Kidney capillary endothelial cell (primary cell): ENCODE results near the gene AMDHD1.
"Not testable (repeated sequence)": the region's sequence is repeated elsewhere in the genome, so short reads cannot be mapped to it uniquely, and the experiment has no call there.

Source experiments
- DNase-seq: peaks from one replicate; pipeline ENCODE4 v3.0.0-alpha.2; 2018; ENCODE audit warnings: low spot score

The AMDHD1 gene

DNA sequence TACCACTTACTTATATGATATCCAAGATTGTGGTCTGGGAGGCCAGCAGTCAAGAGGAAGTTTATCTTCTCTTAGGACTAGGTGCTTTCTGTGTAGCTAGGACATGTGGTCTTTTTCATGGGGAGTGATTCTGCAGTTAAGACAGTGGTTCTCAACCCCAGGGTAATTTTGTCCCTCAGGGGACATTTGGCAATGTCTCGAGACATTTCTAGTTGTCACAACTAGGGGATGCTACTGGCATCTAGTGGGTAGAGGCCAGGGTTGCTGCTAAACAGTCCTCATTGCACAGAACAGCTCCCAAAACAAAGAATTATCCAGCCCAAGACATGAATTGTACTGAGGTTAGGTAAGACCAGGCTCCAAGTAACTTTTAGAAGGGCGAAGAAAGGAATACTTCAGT, 20.0 kb downstream of the AMDHD1 start:
- DNase-seq, result no peak

DNA sequence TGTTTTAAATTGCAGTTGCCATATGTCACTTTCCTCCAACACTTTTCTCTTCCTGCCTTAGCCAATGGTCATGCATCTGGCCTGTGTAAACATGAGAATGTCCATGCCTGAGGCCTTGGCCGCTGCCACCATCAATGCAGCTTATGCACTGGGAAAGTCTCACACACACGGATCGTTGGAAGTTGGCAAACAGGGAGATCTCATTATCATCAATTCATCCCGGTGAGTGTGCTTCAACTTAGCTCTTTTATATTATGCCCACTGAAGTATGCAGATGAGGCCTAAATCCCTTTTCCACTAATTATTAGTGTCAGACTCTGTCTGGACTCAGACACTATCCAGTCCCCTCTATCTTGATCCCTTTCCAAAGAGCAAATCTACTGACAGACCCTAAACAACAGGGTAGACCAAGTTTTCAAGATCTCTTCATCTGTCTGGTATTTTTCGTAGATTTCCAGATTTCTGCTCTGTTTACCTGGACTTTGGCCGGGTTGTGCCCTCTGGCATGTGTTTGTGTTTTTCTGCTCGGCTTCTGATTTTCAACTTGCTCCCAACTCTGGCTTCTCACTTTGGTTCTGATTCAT, 23.2 kb downstream of the AMDHD1 start:
- DNase-seq, result no peak

DNA sequence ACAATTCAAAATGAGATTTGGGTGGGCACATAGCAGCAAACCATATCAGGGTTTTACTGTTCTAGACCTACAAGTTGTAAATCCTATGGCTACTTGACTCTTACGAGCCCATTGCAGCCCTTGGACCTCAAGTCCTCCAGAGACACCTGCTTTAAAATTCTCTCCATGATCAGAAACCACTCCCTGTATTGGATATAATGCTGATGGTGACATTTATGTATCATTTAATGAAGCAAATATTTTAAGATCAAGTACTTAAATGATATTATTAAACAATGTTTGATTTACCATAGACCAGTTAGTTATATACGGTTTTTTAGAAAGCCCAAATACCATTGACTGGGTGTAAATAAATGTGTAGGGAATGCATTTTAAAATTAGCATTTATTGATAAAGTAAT, 24.2 kb downstream of the AMDHD1 start:
- DNase-seq, result no peak

DNA sequence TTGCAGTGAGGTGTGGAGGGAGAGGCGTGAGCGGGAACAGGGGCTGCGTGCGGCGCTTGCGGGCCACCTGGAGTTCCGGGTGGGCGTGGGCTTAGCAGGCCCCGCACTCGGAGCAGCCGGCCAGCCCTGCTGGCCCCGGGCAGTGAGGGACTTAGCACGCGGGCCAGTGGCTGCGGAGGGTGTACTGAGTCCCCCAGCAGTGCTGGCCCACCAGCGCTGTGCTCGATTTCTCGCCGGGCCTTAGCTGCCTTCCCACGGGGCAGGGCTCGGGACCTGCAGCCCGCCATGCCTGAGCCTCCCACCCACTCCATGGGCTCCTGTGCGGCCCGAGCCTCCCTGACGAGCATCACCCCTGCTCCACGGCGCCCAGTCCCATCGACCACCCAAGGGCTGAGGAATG, 26.0 kb downstream of the AMDHD1 start:
- DNase-seq, result not testable (repeated sequence)

DNA sequence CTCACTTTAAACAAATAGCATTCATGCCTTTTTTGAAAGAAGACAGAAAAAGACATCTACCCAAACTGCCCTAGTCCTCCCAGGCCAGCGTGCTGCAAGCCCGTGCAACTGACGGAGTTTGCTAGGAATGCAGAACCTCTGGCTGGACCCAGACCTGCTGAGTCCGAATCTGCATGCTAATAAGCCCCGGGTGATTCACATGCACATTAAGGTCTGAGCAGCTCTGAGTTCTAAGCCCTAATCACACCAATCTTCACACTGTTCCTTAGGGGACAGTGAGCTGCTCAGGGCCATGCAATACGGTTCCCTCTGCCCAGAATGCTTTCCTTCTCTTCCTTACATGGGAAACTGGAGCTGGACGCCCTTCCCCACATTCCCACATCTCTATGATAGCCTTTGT, 27.8 kb downstream of the AMDHD1 start:
- no peak for DNase-seq

DNA sequence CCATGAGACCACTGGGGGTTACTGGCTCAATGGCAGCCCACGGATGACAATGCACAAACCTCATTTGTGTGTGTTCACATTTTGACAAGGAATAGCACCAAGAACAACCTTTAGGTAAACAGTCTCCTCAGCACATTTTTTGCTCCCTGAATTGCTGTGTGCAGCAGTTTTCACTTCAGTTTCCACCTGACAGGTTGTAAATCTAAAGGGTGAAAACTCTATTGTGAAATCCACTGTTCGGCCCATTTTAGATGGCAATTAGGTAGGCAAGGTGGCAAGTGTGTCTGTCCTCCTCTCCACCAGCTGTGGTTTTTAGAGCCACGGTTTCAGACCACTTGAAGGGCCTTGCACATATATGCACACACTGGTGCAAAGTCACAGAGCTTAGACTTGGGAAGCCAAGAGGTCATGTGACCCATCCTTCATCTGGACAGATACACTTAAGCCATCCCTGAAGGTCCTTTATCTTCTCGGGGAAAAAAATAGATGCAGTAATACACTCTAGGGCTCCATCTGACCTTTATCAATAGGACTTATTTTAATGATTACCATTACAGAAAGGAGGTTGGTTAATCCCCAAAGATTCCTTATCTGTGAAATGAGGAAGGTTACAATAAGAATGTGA, 29.8 kb downstream of the AMDHD1 start:
- no peak for DNase-seq

DNA sequence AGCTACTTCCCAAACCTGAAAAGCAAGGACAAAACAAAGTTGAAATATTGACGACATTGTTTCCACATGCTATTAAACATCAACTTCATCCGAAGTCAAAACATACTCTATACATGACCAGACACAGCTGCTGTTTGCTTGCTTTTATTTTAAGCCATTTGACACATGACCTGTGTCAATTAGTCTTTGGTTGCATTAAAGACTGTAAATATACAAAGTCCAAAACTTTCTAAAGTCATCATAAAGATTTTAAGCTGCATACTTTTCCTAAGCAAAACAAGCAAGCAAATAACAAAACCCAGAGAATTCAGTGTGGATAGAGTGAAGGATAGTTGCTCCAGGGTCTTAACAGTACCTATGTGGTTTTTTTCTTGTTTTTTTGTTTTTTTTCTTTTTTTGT, 31.2 kb downstream of the AMDHD1 start:
- DNase-seq, result no peak

DNA sequence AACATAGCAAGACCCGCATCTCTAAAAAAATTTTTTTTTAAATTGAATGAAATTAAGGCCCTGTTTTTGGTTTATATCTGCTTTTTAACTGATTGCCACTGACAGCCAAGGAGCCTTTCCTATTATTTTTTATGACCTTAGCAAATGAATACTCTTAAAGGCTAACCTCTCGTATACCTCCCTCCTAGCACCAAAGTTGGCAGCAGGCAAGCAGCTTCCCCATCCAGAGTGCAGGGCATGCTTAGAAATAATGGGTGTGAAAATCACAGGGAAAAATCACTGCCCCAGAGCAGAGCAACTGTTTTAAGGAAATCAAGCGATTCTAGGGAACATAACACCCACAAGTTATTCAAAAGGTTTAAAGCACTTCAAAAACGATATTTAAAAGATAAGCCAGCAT, 32.4 kb downstream of the AMDHD1 start:
- DNase-seq, result no peak

DNA sequence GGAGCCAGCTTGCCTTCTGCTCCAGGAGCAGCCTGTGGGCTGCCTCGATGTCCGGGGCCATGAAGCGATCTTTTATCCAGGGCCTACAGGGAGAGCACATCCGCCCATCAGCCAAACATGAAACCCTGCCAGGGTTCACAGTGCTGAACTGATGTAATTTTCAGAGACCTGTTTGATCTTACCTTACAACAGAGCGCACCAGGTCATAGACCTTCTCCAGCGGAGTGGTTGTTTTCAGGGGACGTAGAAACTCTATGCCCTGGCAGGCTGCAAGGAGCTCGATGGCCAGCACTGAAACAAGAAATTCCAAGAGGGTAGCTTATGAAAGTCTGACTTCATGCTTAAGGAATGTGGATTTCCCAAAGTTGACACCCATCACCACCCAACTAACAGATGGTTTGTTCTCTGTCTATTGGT, 33.3 kb downstream of the AMDHD1 start:
- no peak for DNase-seq

DNA sequence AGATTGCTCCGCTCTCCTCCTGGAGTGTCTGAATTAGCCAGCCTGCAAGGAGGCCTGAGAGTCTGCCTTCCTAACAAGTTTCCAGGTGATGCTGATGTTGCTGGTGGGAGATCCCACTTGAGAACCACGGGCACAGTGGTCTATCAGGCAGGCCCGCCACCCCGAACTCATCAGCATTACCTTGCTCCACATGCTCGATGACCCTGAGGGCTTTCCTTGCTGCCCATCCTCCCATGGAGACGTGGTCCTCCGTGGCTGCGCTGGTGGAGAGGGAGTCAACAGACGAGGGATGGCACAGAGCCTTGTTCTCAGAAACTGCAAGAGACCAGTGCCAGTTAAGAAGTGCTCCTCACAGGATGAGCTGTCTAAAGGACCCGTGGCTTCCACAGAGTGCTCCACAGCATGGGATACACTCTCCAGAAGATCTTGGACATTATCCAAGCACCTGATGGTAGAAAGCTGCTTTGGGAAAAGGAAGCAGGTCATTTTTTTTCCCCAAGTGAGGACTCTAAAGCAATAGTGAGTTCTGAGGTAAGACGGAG, 34.7 kb downstream of the AMDHD1 start:
- DNase-seq, result no peak

DNA sequence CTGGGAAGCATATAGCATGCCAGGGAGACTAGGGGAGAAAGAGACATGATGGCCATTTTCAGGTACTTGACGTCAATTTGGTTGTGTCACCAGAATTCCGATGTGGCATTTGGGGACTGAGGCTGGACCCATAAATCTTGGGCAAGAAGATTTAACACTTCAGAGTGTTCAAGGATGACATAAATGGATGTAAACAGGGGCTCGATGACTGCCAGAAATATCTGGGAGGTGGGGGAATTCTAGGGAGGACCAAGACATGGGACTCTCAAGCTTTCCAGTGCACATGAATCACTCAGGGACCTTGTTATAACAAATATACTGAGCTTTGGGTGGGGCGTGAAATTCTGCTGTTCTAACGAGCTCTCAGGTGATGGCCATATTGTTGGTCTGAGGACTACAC, 35.2 kb downstream of the AMDHD1 start:
- no peak for DNase-seq

DNA sequence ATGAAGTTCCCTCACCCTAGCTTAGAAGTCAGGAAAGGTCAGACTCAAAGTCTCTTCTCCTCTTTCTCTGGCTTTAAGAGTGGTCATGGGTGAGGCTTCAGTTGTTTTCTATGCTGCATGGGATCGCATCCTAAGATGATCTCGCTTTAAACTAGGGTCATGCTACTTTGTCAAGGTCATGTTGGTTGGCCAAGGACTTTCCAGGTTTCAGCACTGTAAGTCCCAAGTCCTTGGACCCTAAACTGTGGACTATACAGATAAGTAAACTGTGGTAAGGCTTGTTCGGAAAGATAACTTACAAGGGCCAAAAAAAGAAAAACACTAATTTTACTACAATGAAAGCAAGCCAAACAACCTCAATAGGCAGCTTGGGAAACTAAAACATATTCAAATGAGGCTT, 35.6 kb downstream of the AMDHD1 start:
- no peak for DNase-seq

DNA sequence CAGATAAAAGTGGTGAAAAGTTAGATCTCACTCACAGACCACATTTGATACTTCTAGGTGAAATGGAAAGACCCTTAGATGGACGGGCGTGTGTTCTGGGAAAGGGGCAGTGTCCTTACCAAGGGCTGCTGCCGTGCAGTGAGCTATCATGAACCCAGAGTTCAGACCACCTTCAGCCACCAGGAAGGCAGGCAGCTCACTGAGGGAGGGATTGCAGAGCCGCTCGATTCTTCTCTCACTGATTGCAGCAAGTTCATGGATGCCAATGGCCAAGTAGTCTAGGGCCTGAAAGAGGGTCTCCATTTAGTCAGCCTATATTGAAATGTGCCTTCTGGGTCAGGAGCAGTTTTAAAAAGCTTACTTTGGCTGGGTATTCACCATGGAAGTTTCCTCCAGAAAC, 37.3 kb downstream of the AMDHD1 start:
- no peak for DNase-seq

DNA sequence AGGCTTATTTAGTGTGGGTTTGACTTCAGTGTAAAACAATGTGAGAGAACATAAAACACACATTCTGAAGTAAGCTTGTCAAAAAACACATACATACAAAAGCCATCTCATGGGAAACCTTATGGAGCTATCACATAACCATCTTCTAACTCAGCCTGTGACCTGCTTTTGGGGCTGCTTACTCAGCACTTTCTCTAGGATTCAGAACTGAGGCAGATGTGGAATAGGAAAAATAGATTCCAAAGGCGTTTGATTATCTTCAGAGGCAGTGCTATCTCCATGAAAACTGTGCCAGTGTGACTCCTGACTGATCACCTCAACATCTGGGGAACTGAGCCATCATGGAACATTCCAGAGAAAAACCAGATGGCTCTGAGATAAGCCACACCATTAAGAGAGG, 39.5 kb downstream of the AMDHD1 start:
- DNase-seq, result no peak

DNA sequence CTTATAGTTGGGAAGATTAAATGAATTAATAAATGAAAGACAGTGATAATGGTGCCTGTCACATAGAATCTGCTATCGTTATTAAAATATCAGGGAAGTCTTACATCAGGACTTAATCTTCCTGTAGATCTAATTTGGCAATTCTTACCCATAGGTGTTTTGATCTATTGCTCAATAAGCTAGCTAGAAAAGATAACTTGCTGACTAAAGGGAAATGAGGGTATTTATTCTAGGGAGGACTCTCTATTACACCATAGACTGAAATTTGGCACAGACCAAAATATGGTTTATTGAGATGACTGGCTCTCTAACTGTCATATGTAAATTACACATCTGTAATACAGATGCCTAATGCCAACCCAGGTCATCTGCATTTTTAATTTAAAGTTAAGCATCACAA, 41.6 kb downstream of the AMDHD1 start:
- DNase-seq, result no peak

DNA sequence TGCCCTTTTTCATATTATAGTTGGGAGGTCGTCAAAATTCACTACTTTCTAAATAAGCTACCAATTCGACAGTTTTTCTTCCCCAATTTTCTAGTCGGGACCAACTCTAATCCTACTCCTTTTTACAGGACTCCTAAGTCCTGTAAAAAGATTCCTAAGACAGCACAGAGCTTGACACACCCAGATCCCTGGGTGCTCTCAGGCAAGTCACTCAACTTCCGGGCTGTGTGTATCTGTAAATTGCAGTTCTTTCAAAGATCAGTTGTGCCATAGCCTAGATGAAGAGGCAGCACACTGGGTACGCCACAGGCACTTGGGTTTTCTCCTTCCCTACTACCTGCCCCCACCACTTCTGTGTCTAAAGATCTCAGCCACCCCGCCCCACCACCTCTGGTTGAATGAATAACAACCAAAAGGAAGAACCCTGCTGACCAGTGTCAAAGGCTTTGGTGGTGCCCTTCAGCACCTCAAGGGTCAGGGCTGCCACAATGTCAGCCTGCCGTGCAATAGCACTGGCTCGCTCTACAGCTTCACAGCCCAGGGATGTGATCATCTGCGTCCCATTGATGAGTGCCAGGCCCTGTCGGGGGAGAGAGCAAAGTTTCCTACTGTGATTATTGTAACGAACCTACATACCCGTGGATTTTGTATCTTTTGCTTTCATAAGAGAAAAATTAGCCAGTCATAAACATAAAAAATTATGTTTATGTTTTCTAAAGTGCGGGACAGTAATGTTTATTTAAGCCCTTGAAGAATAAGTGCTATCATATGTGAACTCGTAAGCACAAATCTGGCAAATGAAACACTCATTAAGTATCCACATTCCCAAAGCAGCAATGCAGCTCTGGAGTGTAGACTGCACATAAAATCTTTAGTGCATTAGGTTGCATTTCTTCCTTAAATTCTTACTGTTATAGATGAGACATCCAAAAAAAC, 43.8 kb downstream of the AMDHD1 start:
- no peak for DNase-seq

DNA sequence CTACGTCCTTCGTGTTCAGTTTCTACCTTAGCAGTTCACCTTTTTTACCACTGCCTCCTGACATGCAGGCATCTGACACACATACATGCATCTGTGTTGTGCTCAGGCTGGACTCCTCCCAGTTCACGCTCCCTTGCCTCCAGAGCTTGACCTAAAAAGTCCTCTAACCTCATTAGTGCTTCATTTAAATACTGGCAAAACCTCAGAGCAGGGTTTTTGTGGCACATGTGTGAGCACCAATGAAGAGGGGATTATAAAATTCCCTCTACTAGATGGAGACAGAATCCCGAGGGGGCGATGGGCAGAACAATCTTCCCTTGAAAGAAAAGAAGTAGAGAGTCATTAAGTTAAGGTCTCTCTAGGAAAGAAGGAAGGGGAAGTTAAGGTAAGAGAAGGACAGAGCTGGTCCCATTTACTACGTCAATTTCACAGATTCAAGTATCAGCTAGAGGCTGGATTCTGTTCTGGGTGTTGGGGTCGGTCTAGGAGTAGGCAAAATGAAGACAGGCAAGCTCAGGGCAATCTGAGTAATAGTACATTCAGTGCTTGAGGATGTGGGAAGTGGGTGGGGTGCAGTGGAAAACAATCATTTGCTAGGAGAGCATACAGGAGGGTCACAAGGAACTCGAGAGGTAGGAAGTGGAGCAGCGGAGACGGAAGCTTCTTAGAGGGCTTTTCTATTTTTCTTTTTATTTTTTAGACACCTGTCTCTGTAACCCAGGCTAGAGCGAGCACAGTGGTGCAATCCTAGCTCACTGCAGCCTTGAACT, 45.6 kb downstream of the AMDHD1 start:
- DNase-seq, result no peak

DNA sequence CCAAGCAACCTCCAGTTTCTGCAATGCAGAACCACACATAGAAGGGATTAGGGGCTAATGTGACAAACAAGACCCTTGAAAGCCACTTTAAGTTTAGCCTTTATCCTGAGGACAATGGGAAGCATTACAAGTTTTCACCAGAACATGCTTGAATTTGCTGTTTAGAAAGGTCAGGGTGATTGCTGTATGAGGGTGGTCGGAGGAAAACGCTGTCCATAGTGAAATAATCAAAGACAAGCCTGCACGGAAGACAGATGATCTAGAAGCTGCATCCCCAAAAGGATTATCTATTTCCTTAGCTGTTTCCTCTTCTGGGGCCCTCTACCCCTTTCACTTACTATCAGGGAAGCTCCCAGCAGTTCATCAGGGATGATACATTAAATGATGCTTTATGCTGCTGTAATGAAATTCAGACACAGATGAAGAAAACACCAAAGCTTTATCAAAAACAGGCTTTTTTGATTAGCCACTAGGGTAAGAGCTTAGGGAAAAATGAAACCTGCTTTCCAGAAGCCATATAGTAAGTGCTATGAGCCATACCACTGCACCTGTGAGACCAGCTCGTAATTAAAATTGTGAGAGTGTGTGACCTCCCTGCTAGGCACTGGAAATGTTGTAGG, 46.5 kb downstream of the AMDHD1 start:
- DNase-seq, result no peak

DNA sequence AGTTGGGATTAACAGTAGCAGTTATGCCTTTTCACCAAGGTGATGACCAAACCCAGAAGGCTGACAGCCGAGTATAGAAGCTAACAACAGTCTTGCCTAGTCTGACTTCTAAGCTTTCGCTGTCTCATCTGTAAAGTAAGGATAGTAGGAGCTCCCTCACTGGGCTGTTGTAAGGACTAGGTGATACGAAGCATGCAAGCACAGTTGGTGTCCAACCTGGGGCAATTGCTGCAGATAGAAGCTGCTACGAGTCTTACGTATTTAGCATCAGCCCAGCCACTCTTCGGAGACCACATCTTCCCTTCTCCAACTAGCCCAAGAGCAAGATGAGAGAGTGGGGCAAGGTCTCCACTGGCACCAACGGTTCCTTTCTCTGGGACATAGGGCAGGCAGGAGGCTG, 47.0 kb downstream of the AMDHD1 start:
- DNase-seq, result no peak

DNA sequence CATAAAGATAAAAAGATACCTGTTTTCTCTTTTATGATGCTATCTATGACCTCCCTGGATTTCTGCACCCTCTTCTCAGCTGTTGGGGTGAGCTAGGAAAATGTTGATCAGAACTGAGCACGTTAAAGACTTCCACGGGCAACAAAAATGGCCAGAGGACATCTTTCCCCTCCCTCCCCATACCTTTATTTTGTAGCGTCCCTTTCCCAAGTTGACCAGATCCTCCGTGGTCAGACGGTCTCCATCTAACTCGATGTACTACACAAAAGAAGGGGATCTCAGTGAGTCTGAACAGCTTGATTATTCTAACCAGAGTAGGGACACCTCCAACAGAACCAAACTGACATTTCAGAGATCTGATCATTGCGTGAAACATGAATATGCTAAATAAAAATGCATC, 50.8 kb downstream of the AMDHD1 start:
- DNase-seq, result no peak

DNA sequence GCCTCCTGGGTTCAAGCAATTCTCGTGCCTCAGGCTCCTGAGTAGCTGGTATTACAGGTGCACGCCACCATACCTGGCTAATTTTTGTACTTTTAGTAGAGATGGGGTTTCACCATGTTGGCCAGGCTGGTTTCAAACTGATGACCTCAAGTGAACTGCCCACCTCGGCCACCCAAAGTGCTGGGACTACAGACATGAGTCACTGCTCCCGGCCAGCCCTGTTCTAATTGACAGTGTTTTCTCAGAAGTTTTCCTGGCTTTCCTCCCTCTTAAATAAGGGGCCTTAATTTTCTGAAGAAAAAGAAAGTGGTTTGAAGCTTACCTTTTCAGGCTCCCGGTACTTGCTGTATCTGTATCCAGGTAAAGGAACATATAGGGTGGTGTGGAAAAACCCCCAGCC, 51.3 kb downstream of the AMDHD1 start:
- DNase-seq, result no peak
